Measurements from ENCODE around the gene GNG13.

GRCh38 chr16:803754-804080 lies 3.2 kb upstream of the GNG13 start:
- no peak for TF ChIP-seq CTCF (IDR thresholded peaks at IDR 0.05)
- TF ChIP-seq POLR2AphosphoS5 (IDR thresholded peaks at IDR 0.05; ENCODE audit: low read depth, low read length), result no peak

Data from Panc1 (cell line).